GM18520 (cell line): ENCODE measurements around the gene EPS8L1.

ENCODE experiments used
- ATAC-seq: cut with Tn5 transposase; IDR thresholded peaks from one replicate; pipeline ENCODE4 v1.9.1; 2021; ENCODE audit not compliant: unreplicated experiment

EPS8L1 gene

GRCh38 chr19:55114566-55115145 is 39.0 kb downstream of the EPS8L1 start:
- no peak for ATAC-seq

GRCh38 chr19:55115446-55116065 is 39.9 kb downstream of the EPS8L1 start:
- ATAC-seq: no peak

GRCh38 chr19:55116232-55116858 is 40.7 kb downstream of the EPS8L1 start:
- ATAC-seq: no peak

- ATAC-seq: no peak
Measured at GRCh38 chr19:55116859-55117662, 41.4 kb downstream of the EPS8L1 start, which contains the start of gene PPP1R12C. Gene PPP1R12C (minus strand): TSS chr19:55117637. CDS start chr19:55117543, 94 bp downstream.

GRCh38 chr19:55117663-55118391 is 42.2 kb downstream of the EPS8L1 start:
- ATAC-seq: peak; percentile 94

- no peak for ATAC-seq
Measured at GRCh38 chr19:55118401-55118991, 42.8 kb downstream of the EPS8L1 start.

- no peak for ATAC-seq
Measured at GRCh38 chr19:55119053-55119452, 43.4 kb downstream of the EPS8L1 start.

- ATAC-seq: no peak
Measured at GRCh38 chr19:55131421-55131820, 55.8 kb downstream of the EPS8L1 start.

- ATAC-seq: no peak
Measured at GRCh38 chr19:55132453-55133129, 56.9 kb downstream of the EPS8L1 start.

GRCh38 chr19:55133639-55134444 is 58.2 kb downstream of the EPS8L1 start:
- ATAC-seq: no peak

- no peak for ATAC-seq
Measured at GRCh38 chr19:55134736-55135135, 59.1 kb downstream of the EPS8L1 start.

GRCh38 chr19:55136399-55137102 is 60.9 kb downstream of the EPS8L1 start:
- no peak for ATAC-seq
